Measurements from ENCODE around the gene DNAJB1.

Gene DNAJB1

GRCh38 chr19:14561847-14562351 is 43.7 kb upstream of the DNAJB1 start:
- H4K20me1 ChIP-seq (ENCODE audit: control insufficient read depth, insufficient read depth, low read depth, low read length): no peaks in the 10 kb centered on the region
- H3K4me2 ChIP-seq (ENCODE audit: low read length): no peak overlapping the region
- peaks cover 48% of the 10 kb centered on the region for H3K79me2 ChIP-seq (ENCODE audit: control insufficient read depth, low read length)
- H3K27me3 ChIP-seq (ENCODE audit: control insufficient read depth, low read length): no peaks in the 10 kb centered on the region
- H3F3A ChIP-seq (ENCODE audit: control insufficient read depth, insufficient read depth): no peaks in the 10 kb centered on the region
- no peaks in the 10 kb centered on the region for H3K9me2 ChIP-seq (replicated peaks; ENCODE audit: control insufficient read depth, low read length)
- peaks cover 26% of the 10 kb centered on the region for H3K36me3 ChIP-seq (ENCODE audit: control insufficient read depth, low read length)
- no peak overlapping the region for H3K27ac ChIP-seq (ENCODE audit: low read depth, low read length)
- no peak overlapping the region for H3K4me3 ChIP-seq (ENCODE audit: low read length)
- H3K4me1 ChIP-seq (ENCODE audit: control insufficient read depth, low read length): peaks cover 10% of the 10 kb centered on the region; the same call in 1 of the 2 replicates
- TF ChIP-seq EZH2phosphoT487 (IDR thresholded peaks at IDR 0.05; ENCODE audit: borderline replicate concordance, low read length): no peak
- TF ChIP-seq, protein P1, sequence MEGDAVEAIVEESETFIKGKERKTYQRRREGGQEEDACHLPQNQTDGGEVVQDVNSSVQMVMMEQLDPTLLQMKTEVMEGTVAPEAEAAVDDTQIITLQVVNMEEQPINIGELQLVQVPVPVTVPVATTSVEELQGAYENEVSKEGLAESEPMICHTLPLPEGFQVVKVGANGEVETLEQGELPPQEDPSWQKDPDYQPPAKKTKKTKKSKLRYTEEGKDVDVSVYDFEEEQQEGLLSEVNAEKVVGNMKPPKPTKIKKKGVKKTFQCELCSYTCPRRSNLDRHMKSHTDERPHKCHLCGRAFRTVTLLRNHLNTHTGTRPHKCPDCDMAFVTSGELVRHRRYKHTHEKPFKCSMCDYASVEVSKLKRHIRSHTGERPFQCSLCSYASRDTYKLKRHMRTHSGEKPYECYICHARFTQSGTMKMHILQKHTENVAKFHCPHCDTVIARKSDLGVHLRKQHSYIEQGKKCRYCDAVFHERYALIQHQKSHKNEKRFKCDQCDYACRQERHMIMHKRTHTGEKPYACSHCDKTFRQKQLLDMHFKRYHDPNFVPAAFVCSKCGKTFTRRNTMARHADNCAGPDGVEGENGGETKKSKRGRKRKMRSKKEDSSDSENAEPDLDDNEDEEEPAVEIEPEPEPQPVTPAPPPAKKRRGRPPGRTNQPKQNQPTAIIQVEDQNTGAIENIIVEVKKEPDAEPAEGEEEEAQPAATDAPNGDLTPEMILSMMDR (IDR thresholded peaks at IDR 0.05; ENCODE audit: low read depth, low read length, poor library complexity, severe bottlenecking): no peak
- no peaks in the 10 kb centered on the region for H3K9me3 ChIP-seq (ENCODE audit: control insufficient read depth, insufficient read depth, low read length)

GRCh38 chr19:14561249-14561648 is 43.1 kb upstream of the DNAJB1 start:
- Histone ChIP-seq H3K4me2 (ENCODE audit: low read length) (no peak overlapping the region), H3K9me2 (replicated peaks; ENCODE audit: control insufficient read depth, low read length) (no peaks in the 10 kb centered on the region), H3K4me1 (ENCODE audit: control insufficient read depth, low read length) (peaks cover 17% of the 10 kb centered on the region), H3F3A (ENCODE audit: control insufficient read depth, insufficient read depth) (no peaks in the 10 kb centered on the region), H3K4me3 (ENCODE audit: low read length) (no peak overlapping the region), H3K79me2 (ENCODE audit: control insufficient read depth, low read length) (peaks cover 54% of the 10 kb centered on the region), H3K27me3 (ENCODE audit: control insufficient read depth, low read length) (no peaks in the 10 kb centered on the region), H3K36me3 (ENCODE audit: control insufficient read depth, low read length) (peaks cover 26% of the 10 kb centered on the region), H3K9me3 (ENCODE audit: control insufficient read depth, insufficient read depth, low read length) (no peaks in the 10 kb centered on the region), H4K20me1 (ENCODE audit: control insufficient read depth, insufficient read depth, low read depth, low read length) (no peaks in the 10 kb centered on the region), H3K27ac (ENCODE audit: low read depth, low read length) (no peak overlapping the region)
- TF ChIP-seq, protein P1 (IDR thresholded peaks at IDR 0.05; ENCODE audit: low read depth, low read length, poor library complexity, severe bottlenecking): no peak
- no peak for TF ChIP-seq EZH2phosphoT487 (IDR thresholded peaks at IDR 0.05; ENCODE audit: borderline replicate concordance, low read length)

GRCh38 chr19:14560776-14561108 is 42.5 kb upstream of the DNAJB1 start:
- H3K9me2 ChIP-seq (replicated peaks; ENCODE audit: control insufficient read depth, low read length): no peaks in the 10 kb centered on the region
- peaks cover 60% of the 10 kb centered on the region for H3K79me2 ChIP-seq (ENCODE audit: control insufficient read depth, low read length)
- no peaks in the 10 kb centered on the region for H4K20me1 ChIP-seq (ENCODE audit: control insufficient read depth, insufficient read depth, low read depth, low read length)
- no peaks in the 10 kb centered on the region for H3K27me3 ChIP-seq (ENCODE audit: control insufficient read depth, low read length)
- no peak overlapping the region for H3K4me3 ChIP-seq (ENCODE audit: low read length)
- H3F3A ChIP-seq (ENCODE audit: control insufficient read depth, insufficient read depth): no peaks in the 10 kb centered on the region
- no peak overlapping the region for H3K4me2 ChIP-seq (ENCODE audit: low read length)
- TF ChIP-seq EZH2phosphoT487 (IDR thresholded peaks at IDR 0.05; ENCODE audit: borderline replicate concordance, low read length): no peak
- TF ChIP-seq, protein P1 (IDR thresholded peaks at IDR 0.05; ENCODE audit: low read depth, low read length, poor library complexity, severe bottlenecking): no peak
- peaks cover 21% of the 10 kb centered on the region for H3K36me3 ChIP-seq (ENCODE audit: control insufficient read depth, low read length)
- no peaks in the 10 kb centered on the region for H3K9me3 ChIP-seq (ENCODE audit: control insufficient read depth, insufficient read depth, low read length)
- H3K4me1 ChIP-seq (ENCODE audit: control insufficient read depth, low read length): peaks cover 17% of the 10 kb centered on the region
- no peak overlapping the region for H3K27ac ChIP-seq (ENCODE audit: low read depth, low read length)

Data from DOHH2 (cell line).